Measurements from ENCODE around the gene PRDM16.

The PRDM16 gene

GRCh38 chr1:3217181-3217641 is 148.2 kb downstream of the PRDM16 start:
- peak; percentile 78 for DNase-seq

DNA sequence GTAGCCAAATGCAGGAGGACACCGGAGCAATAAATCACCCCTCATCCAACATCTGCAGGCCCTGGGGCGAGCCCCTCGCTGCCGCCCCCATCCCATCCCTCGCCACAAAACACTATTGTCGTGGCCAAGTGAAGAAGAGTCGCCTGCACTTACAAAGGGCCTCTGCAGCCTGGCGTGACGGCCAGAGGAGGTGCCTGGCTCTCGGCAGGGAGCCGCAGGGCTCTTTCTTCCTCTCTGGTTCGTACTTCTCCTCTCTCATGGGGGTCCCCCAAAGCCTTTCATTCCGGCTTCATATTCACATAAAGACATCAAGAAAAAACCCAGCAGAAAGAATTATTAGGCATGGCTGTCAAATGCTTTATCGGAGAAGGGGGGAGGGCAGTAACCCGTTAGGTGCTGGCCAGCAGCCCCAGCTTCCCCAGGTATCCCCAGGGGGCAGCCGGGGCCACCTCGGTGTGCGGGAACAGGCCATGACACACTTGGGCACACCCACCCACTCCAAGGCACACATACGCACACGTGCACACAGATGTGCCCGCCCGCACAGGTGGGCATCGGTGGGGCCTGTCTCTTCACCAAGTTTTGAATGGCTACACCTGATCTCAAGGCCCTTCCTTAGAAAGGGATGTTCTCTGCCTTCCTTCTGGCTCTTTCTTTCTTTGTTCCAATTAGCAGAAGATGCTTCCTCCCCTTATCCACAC is 149.1 kb downstream of the PRDM16 start:
- no peak for DNase-seq

- peak; percentile 70 for DNase-seq
These were observed 150.2 kb downstream of the PRDM16 start for GRCh38 chr1:3219005-3219790.

DNA sequence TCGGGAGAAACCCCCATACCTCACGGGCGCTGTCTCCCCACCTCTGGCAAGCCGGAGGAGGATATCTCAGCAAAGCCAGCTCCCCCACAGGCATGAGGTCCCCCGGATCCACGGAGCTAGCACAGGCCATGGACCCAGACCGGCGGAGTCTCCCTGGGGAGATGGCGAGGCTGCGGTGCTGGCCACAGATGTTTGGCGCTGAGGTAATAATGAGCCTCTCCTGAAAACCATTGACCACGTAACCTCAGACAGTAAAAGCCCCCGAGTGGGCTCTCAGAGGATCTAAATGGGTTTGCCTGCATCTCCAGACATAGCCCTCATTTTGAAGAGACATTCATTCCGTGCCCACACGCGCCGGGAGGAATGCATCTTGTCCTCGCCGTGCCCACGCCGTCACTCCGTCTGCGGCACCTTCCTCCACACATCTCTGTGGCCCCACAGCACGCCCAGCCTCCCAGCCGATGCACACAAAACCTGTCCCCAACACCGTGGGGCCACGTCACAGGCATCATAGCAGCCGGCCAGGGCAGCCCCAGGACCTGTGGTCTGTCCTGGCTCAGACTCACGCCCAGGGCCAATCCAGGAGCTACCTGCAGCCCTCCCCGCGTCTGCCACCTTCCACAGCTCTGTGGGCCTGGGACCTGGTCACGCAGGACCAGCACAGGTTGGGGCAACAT is 150.9 kb downstream of the PRDM16 start:
- DNase-seq, result peak; percentile 66

- DNase-seq, result no peak
These were observed 152.4 kb downstream of the PRDM16 start for GRCh38 chr1:3221112-3222041.

GRCh38 chr1:3222042-3222692 is 153.2 kb downstream of the PRDM16 start:
- peak; percentile 81 for DNase-seq

DNA sequence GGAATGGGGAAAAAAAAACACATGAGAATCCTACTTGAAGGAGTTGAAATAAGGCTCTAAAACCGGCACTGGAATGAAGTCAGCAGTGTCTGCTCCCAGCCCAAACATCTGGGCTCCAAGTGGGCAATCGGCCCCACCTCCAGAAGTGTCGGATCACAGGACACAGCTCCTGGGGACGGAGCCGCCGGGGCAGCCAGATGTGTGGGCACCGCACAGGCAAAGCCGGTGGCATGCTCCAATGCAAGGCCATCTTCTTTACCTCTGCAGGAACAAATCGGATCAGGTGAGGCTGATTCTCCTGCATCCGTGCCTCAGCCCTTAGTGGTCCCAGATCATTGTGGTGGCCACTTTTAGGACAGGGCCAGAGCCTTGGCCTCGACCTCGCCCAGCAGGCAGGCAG is 156.7 kb downstream of the PRDM16 start:
- DNase-seq, result no peak

DNA sequence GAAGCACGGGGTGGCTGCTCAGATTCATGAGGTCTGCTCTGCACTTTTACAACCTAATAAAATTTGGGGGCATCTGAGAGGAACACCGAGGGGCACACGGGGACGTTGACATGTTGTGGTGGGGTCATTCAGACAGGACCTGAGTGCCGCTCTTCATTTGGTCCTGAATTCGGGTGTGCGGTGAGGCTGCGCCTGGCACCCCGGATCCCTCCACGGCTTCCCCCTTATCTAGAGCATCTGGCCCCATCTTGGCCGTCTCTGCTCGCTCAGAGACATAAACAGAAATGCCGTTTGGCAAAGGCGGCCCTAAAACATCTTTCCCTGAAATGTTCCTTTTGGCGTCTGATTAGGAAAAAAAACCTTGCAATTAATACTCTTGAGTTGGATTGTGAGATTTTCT is 157.2 kb downstream of the PRDM16 start:
- no peak for DNase-seq

GRCh38 chr1:3226701-3227350 is 157.8 kb downstream of the PRDM16 start:
- DNase-seq, result no peak

GRCh38 chr1:3227351-3227704 is 158.3 kb downstream of the PRDM16 start:
- DNase-seq, result no peak

- no peak for DNase-seq
These were observed 158.9 kb downstream of the PRDM16 start for GRCh38 chr1:3227893-3228292.

DNA sequence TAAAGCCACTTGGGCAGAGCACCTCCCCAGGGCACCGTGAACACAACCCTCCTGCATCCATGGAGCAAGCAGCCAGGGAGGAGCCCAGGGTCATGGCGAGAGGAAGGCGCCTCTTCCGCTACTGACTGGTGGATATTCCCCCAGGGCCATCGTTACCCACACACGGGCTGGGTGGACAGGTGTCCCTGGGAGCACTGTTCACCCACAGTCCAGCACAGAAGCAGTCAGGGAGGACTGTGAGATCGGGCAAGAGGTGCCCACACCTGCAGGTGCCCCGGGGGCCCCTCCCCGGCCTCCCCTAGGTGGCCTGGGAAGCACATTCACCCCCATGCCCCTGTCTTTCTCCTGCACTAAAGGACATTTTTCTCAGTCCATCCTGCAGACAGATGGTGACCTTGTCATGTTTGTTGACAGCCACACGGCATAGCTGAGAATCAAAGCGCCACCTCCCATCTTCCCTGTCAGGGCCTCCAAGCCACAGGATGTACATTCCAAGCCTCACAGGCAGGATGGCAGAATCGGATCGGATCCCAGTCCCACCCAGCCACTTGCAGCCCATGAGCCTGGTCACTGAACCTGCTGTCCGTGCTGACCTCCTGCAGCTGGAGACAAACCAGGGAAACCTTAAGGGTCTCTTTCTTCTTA is 160.2 kb downstream of the PRDM16 start:
- DNase-seq, result no peak

- DNase-seq, result no peak
These were observed 161.6 kb downstream of the PRDM16 start for GRCh38 chr1:3230553-3230952.

DNA sequence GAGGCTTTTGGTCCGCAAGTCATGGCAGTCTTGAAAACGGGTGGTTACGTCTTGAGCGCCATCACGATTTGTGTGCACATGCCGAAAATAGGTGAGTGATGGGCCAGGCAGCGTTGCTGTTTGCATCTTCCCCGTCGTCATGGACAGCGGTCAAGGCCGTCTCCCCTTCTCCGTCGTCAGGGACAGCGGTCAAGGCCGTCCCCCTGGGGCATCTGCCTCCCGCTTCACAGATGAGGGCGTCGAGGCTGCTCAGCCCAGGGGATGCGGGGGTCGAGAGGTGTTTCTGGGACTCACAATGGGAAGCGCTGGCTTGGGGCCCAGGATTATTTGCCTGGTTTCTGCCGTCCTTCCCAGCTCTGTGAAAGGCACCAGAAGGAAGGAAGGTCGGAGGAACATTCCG is 162.2 kb downstream of the PRDM16 start:
- no peak for DNase-seq

GRCh38 chr1:3231826-3232225 is 162.8 kb downstream of the PRDM16 start:
- DNase-seq, result no peak

DNA sequence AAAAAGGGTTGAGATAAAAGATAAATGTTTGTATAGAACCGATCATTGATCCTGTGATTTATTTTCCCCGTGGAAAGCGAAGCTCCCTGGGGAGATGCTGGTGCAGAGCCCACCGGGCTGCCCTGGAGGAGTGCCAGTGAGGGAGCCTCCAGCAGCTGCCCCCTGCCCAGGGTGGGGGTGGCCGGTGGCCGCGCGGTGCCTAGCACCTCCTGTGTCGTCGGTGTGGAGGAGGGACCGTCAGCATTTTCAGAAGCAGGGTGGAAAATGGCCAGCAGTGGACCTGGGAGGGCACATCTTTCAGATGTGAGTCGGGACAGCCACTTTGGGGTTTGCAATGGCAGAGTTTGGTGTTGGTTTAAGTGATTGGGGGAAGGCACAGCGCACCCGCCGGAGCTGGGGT is 164.0 kb downstream of the PRDM16 start:
- DNase-seq, result no peak

- no peak for DNase-seq
These were observed 164.5 kb downstream of the PRDM16 start for GRCh38 chr1:3233551-3233950.

- no peak for DNase-seq
These were observed 165.3 kb downstream of the PRDM16 start for GRCh38 chr1:3234281-3234680.

DNA sequence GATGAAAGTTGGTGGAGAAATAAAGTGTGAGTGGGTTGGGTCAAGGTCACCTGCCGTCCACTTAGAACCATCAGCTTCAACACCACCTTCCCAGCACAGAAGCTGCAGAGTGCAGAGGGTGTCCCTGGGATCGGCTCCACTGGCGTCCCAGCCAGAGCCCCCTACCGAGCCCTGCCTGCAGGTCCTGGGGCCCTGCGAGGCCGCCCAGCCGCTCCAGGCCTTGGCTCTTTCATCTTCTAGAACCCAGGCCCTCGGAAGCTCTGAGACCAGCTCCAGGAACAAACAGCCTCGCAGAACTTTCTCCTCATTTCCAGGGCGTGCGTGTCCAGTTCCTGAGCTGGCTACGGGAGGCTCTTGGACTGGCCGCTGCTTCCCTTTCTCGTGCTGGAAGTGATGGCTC is 166.0 kb downstream of the PRDM16 start:
- DNase-seq, result no peak

DNA sequence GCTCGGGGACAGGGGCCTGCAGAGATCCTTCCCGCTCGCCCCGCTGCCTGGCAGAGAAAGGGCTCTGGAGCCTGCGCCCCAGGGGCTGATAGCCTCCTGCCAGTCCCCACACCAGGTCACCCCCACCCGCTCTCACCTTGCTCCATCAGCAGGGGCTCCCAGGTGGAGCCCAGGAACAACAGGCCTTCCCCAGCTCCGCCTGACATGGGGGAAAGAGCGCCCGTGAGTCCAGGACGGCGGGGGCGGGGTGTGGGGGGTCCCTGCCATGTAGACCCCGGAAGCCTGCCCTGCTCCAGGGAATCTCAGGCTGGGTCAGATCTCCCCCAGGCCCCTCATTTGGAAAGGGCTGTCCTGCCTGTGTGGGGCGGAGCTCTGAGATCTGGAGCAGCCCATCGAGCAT is 166.5 kb downstream of the PRDM16 start:
- DNase-seq, result no peak

GRCh38 chr1:3236361-3236760 is 167.4 kb downstream of the PRDM16 start:
- no peak for DNase-seq
